Measurements from ENCODE around the gene MXRA5.

DNA sequence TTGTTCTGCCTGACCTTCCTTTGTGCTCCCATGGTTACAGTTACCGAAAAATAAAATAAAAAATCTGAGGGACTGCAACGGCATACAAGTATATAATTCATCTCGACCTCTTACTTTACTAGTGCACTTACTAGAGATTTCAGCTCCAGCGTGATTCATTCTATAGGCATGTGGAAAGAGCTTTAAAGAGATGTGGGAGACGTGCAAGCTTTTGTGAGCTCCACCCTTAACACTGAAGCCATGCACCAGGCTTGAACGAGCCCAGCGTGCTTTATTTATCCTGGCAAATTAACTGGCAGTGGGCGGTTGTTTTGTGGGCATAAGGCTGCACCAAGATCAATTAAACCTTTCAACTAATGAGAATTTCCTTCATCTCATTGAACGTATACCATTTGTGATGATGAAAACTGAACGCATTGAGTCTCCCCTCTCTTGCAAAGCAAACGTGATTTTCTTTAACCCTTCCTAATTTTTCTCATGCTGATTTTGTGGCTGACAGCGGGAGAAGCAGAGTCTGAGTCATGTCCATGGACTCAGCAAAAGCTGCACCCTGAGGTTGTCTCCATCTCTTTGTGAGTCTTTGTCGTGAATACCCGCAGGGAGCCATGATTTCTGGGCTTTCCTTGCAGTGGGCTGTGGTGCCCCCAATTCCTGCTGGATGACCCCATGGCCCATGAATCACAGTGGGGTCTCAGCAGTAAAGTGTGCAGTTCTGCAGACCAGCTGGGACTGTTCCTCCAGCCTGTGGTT is 60.1 kb downstream of the MXRA5 start:
- TF ChIP-seq, protein P1, sequence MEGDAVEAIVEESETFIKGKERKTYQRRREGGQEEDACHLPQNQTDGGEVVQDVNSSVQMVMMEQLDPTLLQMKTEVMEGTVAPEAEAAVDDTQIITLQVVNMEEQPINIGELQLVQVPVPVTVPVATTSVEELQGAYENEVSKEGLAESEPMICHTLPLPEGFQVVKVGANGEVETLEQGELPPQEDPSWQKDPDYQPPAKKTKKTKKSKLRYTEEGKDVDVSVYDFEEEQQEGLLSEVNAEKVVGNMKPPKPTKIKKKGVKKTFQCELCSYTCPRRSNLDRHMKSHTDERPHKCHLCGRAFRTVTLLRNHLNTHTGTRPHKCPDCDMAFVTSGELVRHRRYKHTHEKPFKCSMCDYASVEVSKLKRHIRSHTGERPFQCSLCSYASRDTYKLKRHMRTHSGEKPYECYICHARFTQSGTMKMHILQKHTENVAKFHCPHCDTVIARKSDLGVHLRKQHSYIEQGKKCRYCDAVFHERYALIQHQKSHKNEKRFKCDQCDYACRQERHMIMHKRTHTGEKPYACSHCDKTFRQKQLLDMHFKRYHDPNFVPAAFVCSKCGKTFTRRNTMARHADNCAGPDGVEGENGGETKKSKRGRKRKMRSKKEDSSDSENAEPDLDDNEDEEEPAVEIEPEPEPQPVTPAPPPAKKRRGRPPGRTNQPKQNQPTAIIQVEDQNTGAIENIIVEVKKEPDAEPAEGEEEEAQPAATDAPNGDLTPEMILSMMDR (CRISPR knock-in tag; IDR thresholded peaks at IDR 0.05): no peak
- TF ChIP-seq NFE2L2 (IDR thresholded peaks at IDR 0.05; ENCODE audit: low read length) (no peak), POLR2A (IDR thresholded peaks at IDR 0.05; ENCODE audit: insufficient read depth in 1 of 2, low read depth in 2 of 2, low read length in 2 of 2) (no peak), MTA3 (CRISPR knock-in tag; IDR thresholded peaks at IDR 0.05) (no peak), U2AF1 (optimal IDR thresholded peaks at IDR 0.05; ENCODE audit: low read depth, low read length) (no peak)
- TF ChIP-seq, protein P2, sequence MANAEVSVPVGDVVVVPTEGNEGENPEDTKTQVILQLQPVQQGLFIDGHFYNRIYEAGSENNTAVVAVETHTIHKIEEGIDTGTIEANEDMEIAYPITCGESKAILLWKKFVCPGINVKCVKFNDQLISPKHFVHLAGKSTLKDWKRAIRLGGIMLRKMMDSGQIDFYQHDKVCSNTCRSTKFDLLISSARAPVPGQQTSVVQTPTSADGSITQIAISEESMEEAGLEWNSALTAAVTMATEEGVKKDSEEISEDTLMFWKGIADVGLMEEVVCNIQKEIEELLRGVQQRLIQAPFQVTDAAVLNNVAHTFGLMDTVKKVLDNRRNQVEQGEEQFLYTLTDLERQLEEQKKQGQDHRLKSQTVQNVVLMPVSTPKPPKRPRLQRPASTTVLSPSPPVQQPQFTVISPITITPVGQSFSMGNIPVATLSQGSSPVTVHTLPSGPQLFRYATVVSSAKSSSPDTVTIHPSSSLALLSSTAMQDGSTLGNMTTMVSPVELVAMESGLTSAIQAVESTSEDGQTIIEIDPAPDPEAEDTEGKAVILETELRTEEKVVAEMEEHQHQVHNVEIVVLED (CRISPR knock-in tag; IDR thresholded peaks at IDR 0.05; ENCODE audit: borderline replicate concordance): no peak
- TF ChIP-seq, protein P3, sequence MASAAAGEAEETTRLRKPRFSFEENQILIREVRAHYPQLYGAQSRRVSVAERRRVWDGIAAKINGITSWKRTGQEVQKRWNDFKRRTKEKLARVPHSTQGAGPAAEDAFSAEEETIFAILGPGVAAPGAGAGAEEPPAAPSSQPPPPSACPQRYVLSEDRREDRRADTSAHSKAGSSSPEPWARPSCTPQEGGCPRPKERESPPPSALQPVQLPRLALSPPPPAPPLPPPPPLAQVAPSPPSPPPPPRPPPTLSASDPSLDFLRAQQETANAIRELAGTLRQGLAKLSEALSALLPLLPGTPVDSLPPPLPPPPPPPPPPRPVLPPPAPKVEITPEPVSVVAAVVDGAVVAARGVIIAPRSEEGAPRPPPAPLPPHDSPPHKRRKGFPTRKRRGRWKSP (CRISPR knock-in tag; IDR thresholded peaks at IDR 0.05): no peak
- TF ChIP-seq, protein P4, sequence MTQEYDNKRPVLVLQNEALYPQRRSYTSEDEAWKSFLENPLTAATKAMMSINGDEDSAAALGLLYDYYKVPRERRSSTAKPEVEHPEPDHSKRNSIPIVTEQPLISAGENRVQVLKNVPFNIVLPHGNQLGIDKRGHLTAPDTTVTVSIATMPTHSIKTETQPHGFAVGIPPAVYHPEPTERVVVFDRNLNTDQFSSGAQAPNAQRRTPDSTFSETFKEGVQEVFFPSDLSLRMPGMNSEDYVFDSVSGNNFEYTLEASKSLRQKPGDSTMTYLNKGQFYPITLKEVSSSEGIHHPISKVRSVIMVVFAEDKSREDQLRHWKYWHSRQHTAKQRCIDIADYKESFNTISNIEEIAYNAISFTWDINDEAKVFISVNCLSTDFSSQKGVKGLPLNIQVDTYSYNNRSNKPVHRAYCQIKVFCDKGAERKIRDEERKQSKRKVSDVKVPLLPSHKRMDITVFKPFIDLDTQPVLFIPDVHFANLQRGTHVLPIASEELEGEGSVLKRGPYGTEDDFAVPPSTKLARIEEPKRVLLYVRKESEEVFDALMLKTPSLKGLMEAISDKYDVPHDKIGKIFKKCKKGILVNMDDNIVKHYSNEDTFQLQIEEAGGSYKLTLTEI (CRISPR knock-in tag; conservative IDR thresholded peaks at IDR 0.05): no peak
